Endothelial cell (in vitro differentiated cells): ENCODE data around the gene UTS2. TPM values are rescaled to one million over a fixed set of nuclear protein-coding genes. Genes with fewer than 3 reads are reported as not detected.

ENCODE experiments used
- DNase-seq: peaks from one replicate; pipeline ENCODE4 v3.0.0; 2021; ENCODE audit warnings: low spot score
- H3K27ac Mint-ChIP-seq: one replicate; pipeline ENCODE4 v1.8.0; 2021; ENCODE audit warnings: mixed read lengths, inconsistent platforms; ENCODE audit not compliant: unreplicated experiment
- H3K27me3 Mint-ChIP-seq: one replicate; pipeline ENCODE4 v1.8.0; 2021; ENCODE audit warnings: mild to moderate bottlenecking, moderate library complexity, mixed read lengths, inconsistent platforms; ENCODE audit not compliant: unreplicated experiment
- H3K36me3 Mint-ChIP-seq: one replicate; pipeline ENCODE4 v1.8.0; 2021; ENCODE audit warnings: mild to moderate bottlenecking, low read depth, mixed read lengths, inconsistent platforms; ENCODE audit not compliant: unreplicated experiment
- H3K4me1 Mint-ChIP-seq: one replicate; pipeline ENCODE4 v1.8.0; 2021; ENCODE audit warnings: mild to moderate bottlenecking, mixed read lengths, inconsistent platforms; ENCODE audit not compliant: unreplicated experiment
- H3K4me3 Mint-ChIP-seq: one replicate; pipeline ENCODE4 v1.8.0; 2021; ENCODE audit warnings: mild to moderate bottlenecking, mixed read lengths, inconsistent platforms; ENCODE audit not compliant: unreplicated experiment
- H3K9me3 Mint-ChIP-seq: one replicate; pipeline ENCODE4 v1.8.0; 2021; ENCODE audit warnings: mixed read lengths, inconsistent platforms; ENCODE audit not compliant: unreplicated experiment
- CTCF ChIP-seq: fragments of 200-600 bp; sonication (generic); IDR thresholded peaks from one replicate; pipeline ENCODE4 v1.5.0; 2021; ENCODE audit warnings: antibody characterized with exemption; ENCODE audit not compliant: unreplicated experiment
- total RNA-seq: library from RNA; stranded (reverse); fragmentation: NEBNext Ultra II Directional; extraction: Animal tissue kit (Norgen Biotek cat#: 25700); gene quantifications from one replicate; pipeline ENCODE4 v1.2.1, GENCODE V29; 2021; ENCODE audit not compliant: unreplicated experiment

UTS2 gene
- total RNA-seq, 1 donor from 2014 or later, result not detected

GRCh38 chr1:7865978-7866377, 13.1 kb upstream of the UTS2 start:
- Mint-ChIP-seq H3K36me3 (peaks cover 5% of the 10 kb centered on the region), H3K4me1 (peaks cover 5% of the 10 kb centered on the region), H3K9me3 (no peaks in the 10 kb centered on the region), H3K27me3 (peaks cover 5% of the 10 kb centered on the region), H3K27ac (no peak overlapping the region), H3K4me3 (no peak overlapping the region)
- DNase-seq, result no peak
- no peak for TF ChIP-seq CTCF

GRCh38 chr1:7863756-7864328, 11.0 kb upstream of the UTS2 start:
- peaks cover 5% of the 10 kb centered on the region for H3K36me3 Mint-ChIP-seq
- no peaks in the 10 kb centered on the region for H3K9me3 Mint-ChIP-seq
- no peak overlapping the region for H3K4me3 Mint-ChIP-seq
- peaks cover 8% of the 10 kb centered on the region for H3K27me3 Mint-ChIP-seq
- no peak overlapping the region for H3K27ac Mint-ChIP-seq
- H3K4me1 Mint-ChIP-seq, result peaks cover 5% of the 10 kb centered on the region
- TF ChIP-seq CTCF, result no peak
- no peak for DNase-seq

- Mint-ChIP-seq H3K4me1 (peaks cover 5% of the 10 kb centered on the region), H3K9me3 (no peaks in the 10 kb centered on the region), H3K27ac (no peak overlapping the region), H3K27me3 (peaks cover 6% of the 10 kb centered on the region), H3K4me3 (no peak overlapping the region), H3K36me3 (peaks cover 5% of the 10 kb centered on the region)
- DNase-seq, result no peak
- no peak for TF ChIP-seq CTCF
Measured at GRCh38 chr1:7862211-7863060, 9.6 kb upstream of the UTS2 start.

- peaks cover 5% of the 10 kb centered on the region for H3K36me3 Mint-ChIP-seq
Measured at GRCh38 chr1:7861452-7861851, 8.6 kb upstream of the UTS2 start.

More at GRCh38 chr1:7861452-7861851, 8.6 kb upstream of the UTS2 start:
- TF ChIP-seq CTCF, result no peak
- H3K27ac Mint-ChIP-seq, result no peak overlapping the region
- H3K4me1 Mint-ChIP-seq, result peaks cover 7% of the 10 kb centered on the region
- H3K4me3 Mint-ChIP-seq, result no peak overlapping the region
- H3K9me3 Mint-ChIP-seq, result no peaks in the 10 kb centered on the region
- no peak for DNase-seq
- peaks cover 4% of the 10 kb centered on the region for H3K27me3 Mint-ChIP-seq
